IMR-90 (cell line): Measurements from ENCODE around the gene ATG9A. TPM values are rescaled to one million over a fixed set of nuclear protein-coding genes. Genes with fewer than 3 reads are reported as not detected.

ENCODE experiments used
- BHLHE40 ChIP-seq: fragments of 150-350 bp; IDR thresholded peaks from 2 replicates; pipeline ENCODE4 v1.6.1; 2016; ENCODE audit warnings: mild to moderate bottlenecking, low read depth, low read length
- MAFK ChIP-seq: IDR thresholded peaks from 2 replicates; pipeline ENCODE4 v1.6.1; 2012; ENCODE audit warnings: low read depth, low read length, improper control_type of control experiment
- NFE2L2 ChIP-seq: fragments of 150-350 bp; IDR thresholded peaks from 2 replicates; pipeline ENCODE4 v1.6.1; 2016; ENCODE audit warnings: low read depth, mild to moderate bottlenecking, low read length
- RAD21 ChIP-seq: IDR thresholded peaks from 2 replicates; pipeline ENCODE4 v1.6.1; 2012; ENCODE audit warnings: low read length, improper control_type of control experiment
- polyA plus RNA-seq, 3 experiments: library from polyadenylated mRNA; depleted of rRNA; stranded (reverse); fragments of >200 nt; gene quantifications; 2 replicates each; pipeline ENCODE4 v1.2.3, GENCODE V29; 2012; ENCODE audit warnings: low replicate concordance in 1 of 3
- total RNA-seq: library from RNA; depleted of rRNA; stranded (reverse); fragments of >200 nt; gene quantifications from 2 replicates; pipeline ENCODE4 v1.2.3, GENCODE V29; 2012
- TF ChIP-seq, protein P1 (sequence below): fragments of 150-350 bp; IDR thresholded peaks from 2 replicates; pipeline ENCODE4 v1.6.1; 2016; ENCODE audit warnings: low read depth, mild to moderate bottlenecking, low read length, moderate library complexity, borderline replicate concordance

Gene ATG9A
- total and polyA plus RNA-seq, 2 of the 4 experiments (the other 2 are of a cell fraction): 35.1 to 58.3 TPM

DNA sequence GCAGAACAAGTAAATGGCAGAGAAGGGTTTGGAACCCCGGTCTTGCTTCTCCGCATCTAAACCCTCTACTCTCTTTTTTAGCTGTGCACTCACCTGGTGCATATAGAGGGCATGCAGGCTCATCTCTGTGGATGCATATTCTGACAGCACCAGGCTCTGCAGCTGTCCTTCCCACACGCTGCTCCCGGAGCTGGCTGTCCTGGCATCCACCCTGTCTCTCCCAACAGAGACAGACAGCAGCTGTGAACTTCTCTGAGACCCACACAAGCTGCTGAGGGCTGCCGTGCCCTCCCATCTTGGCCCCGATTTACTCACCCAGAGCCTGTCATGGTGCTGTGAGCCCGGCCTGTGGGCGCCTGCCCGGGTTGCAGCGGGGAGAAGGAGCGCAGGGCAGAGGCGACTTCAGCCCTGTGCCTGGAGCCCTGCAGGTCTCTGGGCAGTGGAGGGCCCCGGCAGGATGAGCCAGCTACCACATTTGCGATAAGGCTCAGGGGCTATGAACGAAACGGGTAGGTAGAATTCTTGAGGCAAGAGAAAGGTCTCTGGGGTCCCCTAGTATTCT is 7.4 kb downstream of the ATG9A start (continued):
- TF ChIP-seq, protein P1, sequence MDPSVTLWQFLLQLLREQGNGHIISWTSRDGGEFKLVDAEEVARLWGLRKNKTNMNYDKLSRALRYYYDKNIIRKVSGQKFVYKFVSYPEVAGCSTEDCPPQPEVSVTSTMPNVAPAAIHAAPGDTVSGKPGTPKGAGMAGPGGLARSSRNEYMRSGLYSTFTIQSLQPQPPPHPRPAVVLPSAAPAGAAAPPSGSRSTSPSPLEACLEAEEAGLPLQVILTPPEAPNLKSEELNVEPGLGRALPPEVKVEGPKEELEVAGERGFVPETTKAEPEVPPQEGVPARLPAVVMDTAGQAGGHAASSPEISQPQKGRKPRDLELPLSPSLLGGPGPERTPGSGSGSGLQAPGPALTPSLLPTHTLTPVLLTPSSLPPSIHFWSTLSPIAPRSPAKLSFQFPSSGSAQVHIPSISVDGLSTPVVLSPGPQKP: no peak
- TF ChIP-seq NFE2L2 (no peak), BHLHE40 (no peak), MAFK (no peak), RAD21 (no peak)
